Activated T-cell treated with anti-CD3 and anti-CD28 coated beads, Interleukin-2, amount 50 U/mL, for 72 hours (primary cell): ENCODE measurements around the gene INTS15. TPM values are rescaled to one million over a fixed set of nuclear protein-coding genes. Genes with fewer than 3 reads are reported as not detected.
A peak's percentile ranks its signal among the peaks of the same experiment; 100 is the strongest.
"Not testable (repeated sequence)": the region's sequence is repeated elsewhere in the genome, so short reads cannot be mapped to it uniquely, and the experiment has no call there.

Experiments used
- ATAC-seq, 2 donors: fragments of 150-1000 bp; cut with Tn5 transposase; replicated peaks in 1 of 2; 2 replicates each; pipeline ENCODE4 v1.10.0; 2021; ENCODE audit warnings: moderate library complexity in 2 of 2, mild to moderate bottlenecking in 1 of 2
- DNase-seq, 2 donors: peaks; one replicate each; pipeline ENCODE4 v3.0.0; 2021 to 2022; ENCODE audit warnings: mixed read lengths in 1 of 2
- H3K27ac Mint-ChIP-seq: one replicate; pipeline ENCODE4 v1.8.0; 2022; ENCODE audit warnings: mild to moderate bottlenecking, moderate library complexity, mixed read lengths
- H3K27me3 Mint-ChIP-seq: one replicate; pipeline ENCODE4 v1.8.0; 2022; ENCODE audit warnings: low read depth, mixed read lengths
- H3K36me3 Mint-ChIP-seq, 2 donors: one replicate each; pipeline ENCODE4 v1.8.0; 2022; ENCODE audit warnings: mixed read lengths in 2 of 2, mild to moderate bottlenecking in 1 of 2; ENCODE audit not compliant: insufficient read depth in 2 of 2
- H3K4me1 Mint-ChIP-seq: one replicate; pipeline ENCODE4 v1.8.0; 2022; ENCODE audit warnings: low read depth, mixed read lengths
- H3K4me3 Mint-ChIP-seq, 2 donors: one replicate each; pipeline ENCODE4 v1.8.0; 2022; ENCODE audit warnings: mild to moderate bottlenecking in 2 of 2, mixed read lengths in 2 of 2, moderate library complexity in 2 of 2
- H3K9me3 Mint-ChIP-seq, 2 donors: one replicate each; pipeline ENCODE4 v1.8.0; 2022; ENCODE audit warnings: mixed read lengths in 2 of 2
- total RNA-seq, 2 donors: library from RNA; stranded (reverse); gene quantifications; one replicate each; pipeline ENCODE4 v1.2.3, GENCODE V29; 2022

INTS15 gene
- total RNA-seq, 2 donors from 2014 or later, result 32.5 to 33.4 TPM

GRCh38 chr7:6563936-6564770 lies 25.7 kb upstream of the INTS15 start:
- Mint-ChIP-seq H3K4me1 (no peaks in the 10 kb centered on the region), H3K27ac (peak overlapping the region; percentile 4), H3K36me3 (no peaks in the 10 kb centered on the region), H3K27me3 (no peaks in the 10 kb centered on the region), H3K4me3 (no peak overlapping the region), H3K9me3 (no peaks in the 10 kb centered on the region)
- DNase-seq, result no peak
- no peak for ATAC-seq

GRCh38 chr7:6565655-6566054 lies 24.2 kb upstream of the INTS15 start:
- Mint-ChIP-seq H3K4me3 (no peak overlapping the region), H3K9me3 (no peaks in the 10 kb centered on the region)
- ATAC-seq, result no peak

GRCh38 chr7:6567886-6568285 lies 21.9 kb upstream of the INTS15 start:
- Mint-ChIP-seq H3K27me3 (no peaks in the 10 kb centered on the region), H3K36me3 (no peaks in the 10 kb centered on the region), H3K4me1 (no peaks in the 10 kb centered on the region), H3K27ac (no peak overlapping the region), H3K4me3 (no peak overlapping the region), H3K9me3 (no peaks in the 10 kb centered on the region)
- DNase-seq (no peak), ATAC-seq (no peak)

More at GRCh38 chr7:6565655-6566054, 24.2 kb upstream of the INTS15 start:
- Mint-ChIP-seq H3K36me3 (no peaks in the 10 kb centered on the region), H3K4me1 (no peaks in the 10 kb centered on the region), H3K27me3 (no peaks in the 10 kb centered on the region), H3K27ac (no peak overlapping the region)
- no peak for DNase-seq

GRCh38 chr7:6571160-6571779 lies 18.6 kb upstream of the INTS15 start:
- no peak for DNase-seq
- H3K9me3 Mint-ChIP-seq, result no peaks in the 10 kb centered on the region
- peaks cover under 1% of the 10 kb centered on the region for H3K4me1 Mint-ChIP-seq
- H3K27me3 Mint-ChIP-seq, result no peaks in the 10 kb centered on the region
- no peaks in the 10 kb centered on the region for H3K36me3 Mint-ChIP-seq
- no peak overlapping the region for H3K4me3 Mint-ChIP-seq
- peak; percentile 55 to 96 for ATAC-seq
- no peak overlapping the region for H3K27ac Mint-ChIP-seq

GRCh38 chr7:6575281-6576023 lies 14.4 kb upstream of the INTS15 start:
- Mint-ChIP-seq H3K4me3 (peak overlapping the region; percentile 3 to 31), H3K4me1 (peaks cover 24% of the 10 kb centered on the region), H3K36me3 (peaks cover 4 to 11% of the 10 kb centered on the region in 2 donors), H3K9me3 (no peaks in the 10 kb centered on the region), H3K27me3 (no peaks in the 10 kb centered on the region), H3K27ac (no peak overlapping the region)
- no peak for DNase-seq
- no peak for ATAC-seq

- no peak for DNase-seq
- no peaks in the 10 kb centered on the region for H3K9me3 Mint-ChIP-seq
- no peaks in the 10 kb centered on the region for H3K27me3 Mint-ChIP-seq
- ATAC-seq, result no peak
- peak overlapping the region; percentile 51 to 79 for H3K4me3 Mint-ChIP-seq
- H3K4me1 Mint-ChIP-seq, result peaks cover 27% of the 10 kb centered on the region
- H3K27ac Mint-ChIP-seq, result no peak overlapping the region
- H3K36me3 Mint-ChIP-seq, result peaks cover 4 to 18% of the 10 kb centered on the region in 2 donors
Measured at GRCh38 chr7:6576024-6576866, 13.6 kb upstream of the INTS15 start.

- ATAC-seq, H3K27ac Mint-ChIP-seq, DNase-seq, H3K27me3 Mint-ChIP-seq, H3K9me3 Mint-ChIP-seq: not testable (repeated sequence)
- peaks cover 4 to 23% of the 10 kb centered on the region in 2 donors for H3K36me3 Mint-ChIP-seq
- H3K4me1 Mint-ChIP-seq, result peaks cover 32% of the 10 kb centered on the region
- H3K4me3 Mint-ChIP-seq, result peak overlapping the region; percentile 91 to 93
Measured at GRCh38 chr7:6576867-6577368, 12.9 kb upstream of the INTS15 start.

- Mint-ChIP-seq H3K27ac (peak within 1 kb of the TSS; percentile 90), H3K4me3 (peak within 1 kb of the TSS; percentile 91 to 93), H3K27me3 (no peaks in the 10 kb centered on the region), H3K4me1 (peaks cover 32% of the 10 kb centered on the region), H3K36me3 (peaks cover 4 to 28% of the 10 kb centered on the region in 2 donors), H3K9me3 (no peaks in the 10 kb centered on the region)
- DNase-seq (peak; percentile 92 to 94), ATAC-seq (peak; percentile 99)
Measured at GRCh38 chr7:6577369-6578113, 12.3 kb upstream of the INTS15 start, which contains the start of gene ZDHHC4. Gene ZDHHC4 (plus strand): TSS chr7:6577454. CDS start chr7:6580562, 3,108 bp downstream.

- ATAC-seq (no peak), DNase-seq (no peak)
- H3K4me1 Mint-ChIP-seq, result peaks cover 32% of the 10 kb centered on the region
- no peaks in the 10 kb centered on the region for H3K9me3 Mint-ChIP-seq
- H3K36me3 Mint-ChIP-seq, result peaks cover 4 to 29% of the 10 kb centered on the region in 2 donors
- peak overlapping the region; percentile 90 for H3K27ac Mint-ChIP-seq
- no peaks in the 10 kb centered on the region for H3K27me3 Mint-ChIP-seq
- peak overlapping the region; percentile 91 to 93 for H3K4me3 Mint-ChIP-seq
Measured at GRCh38 chr7:6578114-6579084, 11.4 kb upstream of the INTS15 start.

GRCh38 chr7:6579446-6579845 lies 10.4 kb upstream of the INTS15 start:
- Mint-ChIP-seq H3K27ac (peak overlapping the region; percentile 30), H3K4me3 (peak overlapping the region; percentile 25 to 91), H3K36me3 (peaks cover 4 to 34% of the 10 kb centered on the region in 2 donors), H3K27me3 (no peaks in the 10 kb centered on the region), H3K9me3 (no peaks in the 10 kb centered on the region), H3K4me1 (peaks cover 32% of the 10 kb centered on the region)
- no peak for DNase-seq
- no peak for ATAC-seq
